Keratinocyte (primary cell): ENCODE data around the gene CSH1.

Source experiments
- CTCF ChIP-seq, 3 experiments: IDR thresholded peaks in 1 of 3; conservative IDR thresholded peaks in 1 of 3; optimal IDR thresholded peaks in 1 of 3; 2 replicates in 2 of 3; 3 replicates in 1 of 3; pipeline versions ENCODE3 to v1.5.1; 2011; ENCODE audit warnings: low read length in 3 of 3, mild to moderate bottlenecking in 3 of 3, moderate library complexity in 2 of 3, control low read depth in 1 of 3, inconsistent platforms in 1 of 3; ENCODE audit not compliant: insufficient read depth in 2 of 3; ENCODE audit errors: extremely low read depth in 1 of 3
- EZH2 ChIP-seq: IDR thresholded peaks from one replicate; pipeline ENCODE4 v1.6.1; 2012; ENCODE audit warnings: inconsistent platforms, mild to moderate bottlenecking, low read length, moderate library complexity

GRCh38 chr17:63847525-63848249, 48.7 kb downstream of the CSH1 start:
- no peak for TF ChIP-seq CTCF (optimal IDR thresholded peaks at IDR 0.05 in 1 of 3, IDR thresholded peaks at IDR 0.05 in 1 of 3, conservative IDR thresholded peaks at IDR 0.05 in 1 of 3; ENCODE audit: extremely low read depth in 1 of 3, insufficient read depth in 2 of 3, low read length in 3 of 3)
- no peak for TF ChIP-seq EZH2
